Trophoblast cell (in vitro differentiated cells and primary cell): ENCODE results near the gene C14orf180.

Source experiments
- DNase-seq, 2 donors: peaks; one replicate each; pipeline ENCODE4 v3.0.0-alpha.2; 2016
- H2AFZ ChIP-seq: 2 replicates; pipeline ENCODE4 v1.6.1; 2013; ENCODE audit warnings: low read length, moderate library complexity, mild to moderate bottlenecking; ENCODE audit not compliant: insufficient read depth, poor library complexity
- H2AK5ac ChIP-seq: 2 replicates; pipeline ENCODE4 v1.6.1; 2013; ENCODE audit warnings: mild to moderate bottlenecking, low read length
- H2BK120ac ChIP-seq: 2 replicates; pipeline ENCODE4 v1.6.1; 2013; ENCODE audit warnings: low read length, mild to moderate bottlenecking, moderate library complexity; ENCODE audit not compliant: insufficient read depth, poor library complexity
- H2BK12ac ChIP-seq: 2 replicates; pipeline ENCODE4 v1.6.1; 2013; ENCODE audit warnings: mild to moderate bottlenecking, low read length, moderate library complexity
- H2BK5ac ChIP-seq: 2 replicates; pipeline ENCODE4 v1.6.1; 2013; ENCODE audit warnings: low read length, low read depth, moderate library complexity, mild to moderate bottlenecking; ENCODE audit not compliant: poor library complexity
- H3K14ac ChIP-seq: 2 replicates; pipeline ENCODE4 v1.6.1; 2013; ENCODE audit warnings: mild to moderate bottlenecking, low read length
- H3K18ac ChIP-seq: 2 replicates; pipeline ENCODE4 v1.6.1; 2013; ENCODE audit warnings: mild to moderate bottlenecking, low read length
- H3K23ac ChIP-seq: 2 replicates; pipeline ENCODE4 v1.6.1; 2013; ENCODE audit warnings: low read length
- H3K27ac ChIP-seq: 2 replicates; pipeline ENCODE4 v1.5.1; 2013; ENCODE audit warnings: low read depth, mild to moderate bottlenecking, inconsistent platforms, low read length, moderate library complexity
- H3K27me3 ChIP-seq: 2 replicates; pipeline ENCODE4 v1.6.1; 2013; ENCODE audit warnings: inconsistent platforms, mild to moderate bottlenecking, low read length, moderate library complexity; ENCODE audit not compliant: insufficient read depth
- H3K36me3 ChIP-seq, 2 experiments: 1 replicate in 1 of 2; 2 replicates in 1 of 2; pipeline ENCODE4 v1.6.1; 2013; ENCODE audit warnings: low read length in 2 of 2, mild to moderate bottlenecking in 2 of 2, moderate library complexity in 1 of 2; ENCODE audit not compliant: insufficient read depth in 2 of 2, control insufficient read depth in 1 of 2
- H3K4ac ChIP-seq: 2 replicates; pipeline ENCODE4 v1.6.1; 2013; ENCODE audit warnings: low read depth, mild to moderate bottlenecking, low read length, moderate library complexity
- H3K4me1 ChIP-seq, 2 experiments: 1 replicate in 1 of 2; 2 replicates in 1 of 2; pipeline ENCODE4 v1.6.1; 2013; ENCODE audit warnings: low read length in 2 of 2, mild to moderate bottlenecking in 2 of 2, moderate library complexity in 1 of 2; ENCODE audit not compliant: insufficient read depth in 2 of 2, control insufficient read depth in 1 of 2
- H3K4me2 ChIP-seq: 2 replicates; pipeline ENCODE4 v1.6.1; 2013; ENCODE audit warnings: inconsistent platforms, mild to moderate bottlenecking, low read length, moderate library complexity
- H3K4me3 ChIP-seq: 2 replicates; pipeline ENCODE4 v1.5.1; 2013; ENCODE audit warnings: mild to moderate bottlenecking, low read depth, low read length, inconsistent platforms
- H3K79me1 ChIP-seq: one replicate; pipeline ENCODE4 v1.6.1; 2013; ENCODE audit warnings: low read length
- H3K79me2 ChIP-seq: 2 replicates; pipeline ENCODE4 v1.6.1; 2013; ENCODE audit warnings: low read length, mild to moderate bottlenecking; ENCODE audit not compliant: control insufficient read depth, insufficient read depth, poor library complexity
- H3K9ac ChIP-seq: 2 replicates; pipeline ENCODE4 v1.6.1; 2013; ENCODE audit warnings: mild to moderate bottlenecking, low read length
- H3K9me3 ChIP-seq: 2 replicates; pipeline ENCODE4 v1.6.1; 2013; ENCODE audit warnings: low read depth, mild to moderate bottlenecking, control low read depth, inconsistent platforms, low read length; ENCODE audit not compliant: insufficient read depth
- H4K12ac ChIP-seq: 2 replicates; pipeline ENCODE4 v1.6.1; 2013; ENCODE audit warnings: low read depth, mild to moderate bottlenecking, low read length, moderate library complexity
- H4K8ac ChIP-seq: 2 replicates; pipeline ENCODE4 v1.6.1; 2013; ENCODE audit warnings: low read depth, mild to moderate bottlenecking, low read length, moderate library complexity
- H4K91ac ChIP-seq: one replicate; pipeline ENCODE4 v1.6.1; 2013; ENCODE audit warnings: low read depth, mild to moderate bottlenecking, low read length, moderate library complexity
- WGBS: extraction: QIAGEN DNeasy Blood & Tissue Kit; methylation state at CpG from one replicate; pipeline ENCODE4 v1.1.7; 2013; ENCODE audit warnings: missing lambda C conversion rate; ENCODE audit not compliant: insufficient read length, insufficient coverage; ENCODE audit errors: extremely low coverage; 5-methylcytosine and 5-hydroxymethylcytosine counted together

C14orf180 gene

DNA sequence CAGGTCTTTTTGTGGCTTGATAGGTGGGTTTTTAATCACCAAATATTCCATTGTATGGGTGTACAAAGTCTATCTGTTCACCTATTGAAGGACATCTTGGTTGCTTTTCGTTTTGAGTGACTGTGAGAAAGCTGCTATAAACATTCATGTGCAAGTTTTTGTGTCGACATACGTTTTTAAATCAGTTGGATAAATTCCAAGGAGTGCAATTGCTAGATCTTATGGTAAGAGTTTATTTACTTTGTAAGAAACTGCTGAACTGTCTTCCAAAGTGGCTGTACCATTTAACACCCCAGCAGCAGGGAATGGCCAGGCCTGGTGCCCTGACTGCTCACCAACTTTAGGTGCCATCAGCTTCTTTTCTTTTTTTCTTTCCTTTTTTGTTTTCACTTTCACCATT, 45.5 kb upstream of the C14orf180 start:
- H3K9me3 ChIP-seq: no peaks in the 10 kb centered on the region
- no peak overlapping the region for H4K8ac ChIP-seq
- no peak overlapping the region for H3K14ac ChIP-seq
- H3K27me3 ChIP-seq: no peaks in the 10 kb centered on the region
- H2BK12ac ChIP-seq: no peak overlapping the region
- no peak for DNase-seq
- H3K36me3 ChIP-seq: no peaks in the 10 kb centered on the region
- no CpG with 5 or more reads among the region's 3 CpGs for WGBS
- H3K4me2 ChIP-seq: no peak overlapping the region
- no peak overlapping the region for H3K27ac ChIP-seq
- H3K4me3 ChIP-seq: no peak overlapping the region
- H3K18ac ChIP-seq: no peak overlapping the region
- H3K79me2 ChIP-seq: no peaks in the 10 kb centered on the region
- H3K23ac ChIP-seq: no peak overlapping the region
- H2BK5ac ChIP-seq: no peak overlapping the region
- H3K9ac ChIP-seq: no peak overlapping the region
- no peak overlapping the region for H4K91ac ChIP-seq
- peaks cover 9 to 11% of the 10 kb centered on the region in 2 experiments for H3K4me1 ChIP-seq
- H2AFZ ChIP-seq: no peak overlapping the region
- no peak overlapping the region for H3K4ac ChIP-seq
- H3K79me1 ChIP-seq: no peaks in the 10 kb centered on the region
- no peak overlapping the region for H2AK5ac ChIP-seq
- no peak overlapping the region for H2BK120ac ChIP-seq
- no peak overlapping the region for H4K12ac ChIP-seq

DNA sequence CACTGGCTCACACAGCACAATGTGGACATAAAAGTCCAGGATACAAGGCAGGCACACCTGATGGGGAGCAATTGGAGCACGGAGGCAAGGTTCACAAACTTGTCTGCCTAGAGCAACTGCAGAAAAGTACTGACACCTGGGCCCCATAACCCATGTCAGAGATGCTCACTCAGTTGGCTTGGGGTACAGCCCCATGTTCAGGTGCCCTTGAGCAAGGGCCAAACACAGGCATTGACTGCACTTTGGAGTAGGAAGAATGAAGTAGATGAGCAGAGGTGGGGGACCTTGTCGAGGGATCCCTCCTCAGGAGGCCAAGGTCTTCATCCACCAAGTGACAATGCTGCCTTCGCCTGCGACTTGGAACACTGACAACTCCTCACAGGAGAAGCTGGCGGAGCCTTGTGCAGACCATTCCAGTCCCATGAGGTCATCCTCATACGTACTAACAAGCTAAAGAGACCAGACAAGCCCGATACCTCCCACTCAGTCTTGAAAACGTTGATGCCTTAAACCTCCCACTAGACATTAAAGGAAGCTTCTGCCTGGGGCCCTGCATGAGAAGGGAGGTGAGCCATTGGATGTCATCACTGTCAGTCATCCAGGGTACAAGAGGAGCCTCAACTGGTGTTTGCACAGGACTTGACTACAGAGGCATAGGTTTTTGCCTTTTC, 42.5 kb upstream of the C14orf180 start:
- H3K18ac ChIP-seq: no peak overlapping the region
- H3K79me1 ChIP-seq: no peaks in the 10 kb centered on the region
- no peak overlapping the region for H4K91ac ChIP-seq
- no peak overlapping the region for H3K27ac ChIP-seq
- H2BK120ac ChIP-seq: no peak overlapping the region
- H3K4ac ChIP-seq: no peak overlapping the region
- peak overlapping the region; percentile 6 for H3K9ac ChIP-seq
- no peak overlapping the region for H4K12ac ChIP-seq
- H3K9me3 ChIP-seq: no peaks in the 10 kb centered on the region
- no peaks in the 10 kb centered on the region for H3K79me2 ChIP-seq
- no peak overlapping the region for H2BK5ac ChIP-seq
- no peak overlapping the region for H2AFZ ChIP-seq
- no peaks in the 10 kb centered on the region for H3K27me3 ChIP-seq
- H3K4me2 ChIP-seq: no peak overlapping the region
- H3K14ac ChIP-seq: no peak overlapping the region
- no peak overlapping the region for H4K8ac ChIP-seq
- H3K4me1 ChIP-seq: peaks cover 9 to 11% of the 10 kb centered on the region in 2 experiments
- DNase-seq: peak; percentile 16 to 61
- H2AK5ac ChIP-seq: no peak overlapping the region
- no peak overlapping the region for H3K4me3 ChIP-seq
- H3K36me3 ChIP-seq: no peaks in the 10 kb centered on the region
- no peak overlapping the region for H3K23ac ChIP-seq
- no peak overlapping the region for H2BK12ac ChIP-seq
- no CpG with 5 or more reads among the region's 8 CpGs for WGBS

- WGBS: no CpG with 5 or more reads among the region's 3 CpGs
Observed at GRCh38 chr14:104537613-104537988, 42.0 kb upstream of the C14orf180 start.

DNA sequence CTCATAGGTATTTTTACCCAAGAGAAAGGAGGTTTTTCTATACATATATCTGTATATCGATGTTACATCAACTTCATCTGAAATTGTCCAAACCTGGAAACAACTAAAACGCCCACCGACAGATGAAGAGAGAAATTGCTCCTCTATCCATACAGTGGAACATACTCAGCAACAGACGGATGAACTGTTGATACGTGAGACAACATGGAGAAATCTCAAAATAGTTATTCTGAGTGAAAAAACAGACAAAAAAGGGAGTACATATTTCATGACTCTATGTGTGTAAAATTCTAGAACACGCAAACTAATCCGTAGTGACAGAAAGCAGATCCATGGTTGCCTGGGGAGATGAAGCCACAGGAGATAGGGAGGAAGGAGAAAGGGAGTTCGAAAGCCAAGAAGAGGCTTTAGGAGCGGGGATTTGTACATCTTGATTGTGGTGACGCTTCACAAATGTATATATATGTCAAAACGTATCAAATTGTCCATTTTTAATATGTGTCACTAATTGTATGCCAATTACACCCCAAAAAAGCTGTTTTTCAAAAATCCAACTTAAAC, 37.6 kb upstream of the C14orf180 start:
- no peak overlapping the region for H3K18ac ChIP-seq
- H3K27me3 ChIP-seq: no peaks in the 10 kb centered on the region
- H4K91ac ChIP-seq: no peak overlapping the region
- no peaks in the 10 kb centered on the region for H3K79me1 ChIP-seq
- no peaks in the 10 kb centered on the region for H3K79me2 ChIP-seq
- no peak for DNase-seq
- H2BK120ac ChIP-seq: no peak overlapping the region
- no peak overlapping the region for H3K27ac ChIP-seq
- H3K9ac ChIP-seq: no peak overlapping the region
- no peak overlapping the region for H3K4me3 ChIP-seq
- peaks cover 5 to 7% of the 10 kb centered on the region in 2 experiments for H3K4me1 ChIP-seq
- H3K9me3 ChIP-seq: peaks cover 5% of the 10 kb centered on the region
- WGBS: no CpG with 5 or more reads among the region's 11 CpGs
- H4K8ac ChIP-seq: no peak overlapping the region
- H3K14ac ChIP-seq: no peak overlapping the region
- no peak overlapping the region for H2AFZ ChIP-seq
- H2AK5ac ChIP-seq: no peak overlapping the region
- no peaks in the 10 kb centered on the region for H3K36me3 ChIP-seq
- H2BK5ac ChIP-seq: no peak overlapping the region
- no peak overlapping the region for H2BK12ac ChIP-seq
- H3K4ac ChIP-seq: no peak overlapping the region
- no peak overlapping the region for H4K12ac ChIP-seq
- H3K23ac ChIP-seq: no peak overlapping the region
- H3K4me2 ChIP-seq: no peak overlapping the region

More at GRCh38 chr14:104537613-104537988, 42.0 kb upstream of the C14orf180 start:
- no peak overlapping the region for H3K23ac ChIP-seq
- no peak overlapping the region for H2BK5ac ChIP-seq
- H3K79me1 ChIP-seq: no peaks in the 10 kb centered on the region
- no peak overlapping the region for H3K9ac ChIP-seq
- no peak overlapping the region for H3K14ac ChIP-seq
- H3K4me1 ChIP-seq: peaks cover 9 to 11% of the 10 kb centered on the region in 2 experiments
- no peak overlapping the region for H2BK12ac ChIP-seq
- H4K12ac ChIP-seq: no peak overlapping the region
- H4K91ac ChIP-seq: no peak overlapping the region
- no peaks in the 10 kb centered on the region for H3K79me2 ChIP-seq
- no peaks in the 10 kb centered on the region for H3K36me3 ChIP-seq
- no peak overlapping the region for H2AK5ac ChIP-seq
- H3K4me2 ChIP-seq: no peak overlapping the region
- H2AFZ ChIP-seq: no peak overlapping the region
- H4K8ac ChIP-seq: no peak overlapping the region
- H3K4me3 ChIP-seq: no peak overlapping the region
- no peaks in the 10 kb centered on the region for H3K9me3 ChIP-seq
- no peak overlapping the region for H3K18ac ChIP-seq
- no peaks in the 10 kb centered on the region for H3K27me3 ChIP-seq
- no peak overlapping the region for H3K27ac ChIP-seq
- H3K4ac ChIP-seq: no peak overlapping the region
- no peak for DNase-seq
- H2BK120ac ChIP-seq: no peak overlapping the region
